Ovary (tissue), 3 donors: ENCODE results near the gene NEURL1B.

Experiments
- EP300 ChIP-seq: sonication (generic); formaldehyde crosslinking; IDR thresholded peaks from one replicate; pipeline ENCODE4 v1.6.1; 2017; ENCODE audit warnings: antibody characterized with exemption
- POLR2A ChIP-seq: fragments of 450-650 bp; IDR thresholded peaks from one replicate; pipeline ENCODE4 v1.6.1; 2017; ENCODE audit warnings: antibody characterized with exemption, mild to moderate bottlenecking, moderate library complexity
- TF ChIP-seq, protein P1 (sequence below), 3 donors: fragments of 450-650 bp in 2 of 3; fragments of 200-600 bp in 1 of 3; IDR thresholded peaks; one replicate each; pipeline versions ENCODE4 v1.5.1 to v1.8.0; 2016 to 2022; ENCODE audit warnings: antibody characterized with exemption in 3 of 3, mild to moderate bottlenecking in 1 of 3
- donor health status: DM: no; HTN: no; CAD: no.

DNA sequence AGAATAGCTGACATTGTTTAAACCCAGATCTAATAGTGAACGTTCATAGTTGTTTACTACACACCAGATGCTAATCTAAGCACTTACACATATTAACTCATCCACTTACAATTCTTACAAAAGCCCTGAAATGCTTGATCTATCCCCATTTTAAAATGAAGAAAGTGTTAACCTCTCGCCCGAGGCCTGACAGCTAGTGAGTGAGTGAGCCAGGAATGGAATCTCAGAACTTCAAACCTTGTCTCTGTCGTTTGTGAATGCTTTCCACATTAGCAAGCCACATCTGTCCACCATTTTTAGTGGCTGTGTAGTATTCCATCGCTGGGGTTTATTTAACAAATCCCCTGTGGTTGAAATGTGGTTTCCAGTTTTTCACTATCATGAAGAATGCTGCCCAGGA is 24.9 kb upstream of the NEURL1B start:
- TF ChIP-seq, protein P1, sequence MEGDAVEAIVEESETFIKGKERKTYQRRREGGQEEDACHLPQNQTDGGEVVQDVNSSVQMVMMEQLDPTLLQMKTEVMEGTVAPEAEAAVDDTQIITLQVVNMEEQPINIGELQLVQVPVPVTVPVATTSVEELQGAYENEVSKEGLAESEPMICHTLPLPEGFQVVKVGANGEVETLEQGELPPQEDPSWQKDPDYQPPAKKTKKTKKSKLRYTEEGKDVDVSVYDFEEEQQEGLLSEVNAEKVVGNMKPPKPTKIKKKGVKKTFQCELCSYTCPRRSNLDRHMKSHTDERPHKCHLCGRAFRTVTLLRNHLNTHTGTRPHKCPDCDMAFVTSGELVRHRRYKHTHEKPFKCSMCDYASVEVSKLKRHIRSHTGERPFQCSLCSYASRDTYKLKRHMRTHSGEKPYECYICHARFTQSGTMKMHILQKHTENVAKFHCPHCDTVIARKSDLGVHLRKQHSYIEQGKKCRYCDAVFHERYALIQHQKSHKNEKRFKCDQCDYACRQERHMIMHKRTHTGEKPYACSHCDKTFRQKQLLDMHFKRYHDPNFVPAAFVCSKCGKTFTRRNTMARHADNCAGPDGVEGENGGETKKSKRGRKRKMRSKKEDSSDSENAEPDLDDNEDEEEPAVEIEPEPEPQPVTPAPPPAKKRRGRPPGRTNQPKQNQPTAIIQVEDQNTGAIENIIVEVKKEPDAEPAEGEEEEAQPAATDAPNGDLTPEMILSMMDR (IDR thresholded peaks at IDR 0.05), result no peak
- TF ChIP-seq POLR2A (no peak), EP300 (no peak)
